SU-DHL-6 (cell line): ENCODE results near the gene LRRC4C.

Experiments used
- EZH2phosphoT487 ChIP-seq: fragments of 200-600 bp; sonication (generic), shearing (Covaris generic); conservative IDR thresholded peaks from 2 replicates; pipeline ENCODE4 v1.6.1; 2018; ENCODE audit warnings: mild to moderate bottlenecking, antibody characterized with exemption, low read length, moderate library complexity, mixed read lengths
- TF ChIP-seq, protein P1 (sequence below): fragments of 200-600 bp; sonication (generic); IDR thresholded peaks from one replicate; pipeline ENCODE4 v1.5.1; 2017; ENCODE audit warnings: antibody characterized with exemption, mild to moderate bottlenecking, low read length, moderate library complexity; ENCODE audit not compliant: insufficient read depth, poor library complexity, severe bottlenecking

DNA sequence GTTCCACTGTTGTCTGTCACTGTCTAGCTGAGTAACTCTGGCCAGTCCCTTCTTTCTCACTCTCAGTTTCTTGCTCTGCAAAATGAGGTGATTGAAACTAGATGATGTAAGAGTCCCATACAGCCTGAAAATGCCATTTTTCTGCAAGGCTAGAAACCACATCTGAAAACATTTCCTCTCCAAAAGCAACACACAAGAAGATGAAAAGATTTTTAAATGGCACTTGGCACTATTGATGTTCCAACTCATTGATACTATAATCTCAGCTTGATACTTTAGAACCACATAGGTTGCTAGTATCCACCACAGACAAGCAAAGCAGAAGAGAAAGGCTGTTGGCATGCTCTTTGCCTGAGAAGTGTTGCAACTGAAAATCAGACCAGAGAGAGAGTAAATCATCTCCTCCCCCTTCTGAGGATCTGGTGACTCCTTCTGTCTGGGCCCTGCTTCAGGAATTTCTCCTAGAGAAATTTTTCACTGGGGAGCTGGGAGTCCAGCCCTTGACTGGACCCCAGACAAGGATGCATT, 1217.9 kb downstream of the LRRC4C start:
- TF ChIP-seq, protein P1, sequence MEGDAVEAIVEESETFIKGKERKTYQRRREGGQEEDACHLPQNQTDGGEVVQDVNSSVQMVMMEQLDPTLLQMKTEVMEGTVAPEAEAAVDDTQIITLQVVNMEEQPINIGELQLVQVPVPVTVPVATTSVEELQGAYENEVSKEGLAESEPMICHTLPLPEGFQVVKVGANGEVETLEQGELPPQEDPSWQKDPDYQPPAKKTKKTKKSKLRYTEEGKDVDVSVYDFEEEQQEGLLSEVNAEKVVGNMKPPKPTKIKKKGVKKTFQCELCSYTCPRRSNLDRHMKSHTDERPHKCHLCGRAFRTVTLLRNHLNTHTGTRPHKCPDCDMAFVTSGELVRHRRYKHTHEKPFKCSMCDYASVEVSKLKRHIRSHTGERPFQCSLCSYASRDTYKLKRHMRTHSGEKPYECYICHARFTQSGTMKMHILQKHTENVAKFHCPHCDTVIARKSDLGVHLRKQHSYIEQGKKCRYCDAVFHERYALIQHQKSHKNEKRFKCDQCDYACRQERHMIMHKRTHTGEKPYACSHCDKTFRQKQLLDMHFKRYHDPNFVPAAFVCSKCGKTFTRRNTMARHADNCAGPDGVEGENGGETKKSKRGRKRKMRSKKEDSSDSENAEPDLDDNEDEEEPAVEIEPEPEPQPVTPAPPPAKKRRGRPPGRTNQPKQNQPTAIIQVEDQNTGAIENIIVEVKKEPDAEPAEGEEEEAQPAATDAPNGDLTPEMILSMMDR: no peak
- TF ChIP-seq EZH2phosphoT487: no peak
